ENCODE measurements around the gene BTBD18.

- no peak for TF ChIP-seq RAD21 (IDR thresholded peaks at IDR 0.05; ENCODE audit: insufficient read depth, low read depth, low read length)
- TF ChIP-seq EP300 (IDR thresholded peaks at IDR 0.05; ENCODE audit: borderline replicate concordance in 1 of 2, control insufficient read depth in 1 of 2, low read depth in 2 of 2, low read length in 2 of 2): no peak
- TF ChIP-seq ZBTB33 (IDR thresholded peaks at IDR 0.05): no peak
- no peak for TF ChIP-seq WRNIP1 (IDR thresholded peaks at IDR 0.05; ENCODE audit: borderline replicate concordance, low read depth, low read length)
- TF ChIP-seq JUND (IDR thresholded peaks at IDR 0.05; ENCODE audit: low read depth, low read length): no peak
- no peak for TF ChIP-seq HSF1 (IDR thresholded peaks at IDR 0.05; ENCODE audit: low read depth, low read length)
- TF ChIP-seq ZNF24 (IDR thresholded peaks at IDR 0.05): no peak
- TF ChIP-seq MXI1 (IDR thresholded peaks at IDR 0.05; ENCODE audit: low read depth, low read length): no peak
- TF ChIP-seq ATF7 (IDR thresholded peaks at IDR 0.05; ENCODE audit: low read depth): no peak
- TF ChIP-seq POLR2A (IDR thresholded peaks at IDR 0.05; ENCODE audit: low read depth, low read length): no peak
- no peak for TF ChIP-seq POLR2AphosphoS2 (IDR thresholded peaks at IDR 0.05; ENCODE audit: low read depth, low read length)
Measured at GRCh38 chr11:57781529-57781943, 29.9 kb upstream of the BTBD18 start.
